ENCODE results near the gene VWA2.

VWA2 gene

GRCh38 chr10:114300036-114300645 lies 61.1 kb downstream of the VWA2 start:
- DNase-seq (ENCODE audit: low spot score): no peak

GRCh38 chr10:114301177-114301576 lies 62.1 kb downstream of the VWA2 start:
- DNase-seq (ENCODE audit: low spot score): no peak

GRCh38 chr10:114301951-114302710 lies 63.1 kb downstream of the VWA2 start:
- no peak for DNase-seq (ENCODE audit: low spot score)

GRCh38 chr10:114303556-114303955 lies 64.5 kb downstream of the VWA2 start:
- no peak for DNase-seq (ENCODE audit: low spot score)

GRCh38 chr10:114304017-114304570 lies 65.0 kb downstream of the VWA2 start:
- peak; percentile 91 for DNase-seq (ENCODE audit: low spot score)

GRCh38 chr10:114304571-114305421 lies 65.7 kb downstream of the VWA2 start:
- peak; percentile 32 for DNase-seq (ENCODE audit: low spot score)

GRCh38 chr10:114305521-114305925 lies 66.5 kb downstream of the VWA2 start:
- no peak for DNase-seq (ENCODE audit: low spot score)

GRCh38 chr10:114306116-114306973 lies 67.3 kb downstream of the VWA2 start:
- no peak for DNase-seq (ENCODE audit: low spot score)

GRCh38 chr10:114307731-114308130 lies 68.7 kb downstream of the VWA2 start:
- peak; percentile 10 for DNase-seq (ENCODE audit: low spot score)

- DNase-seq (ENCODE audit: low spot score): peak; percentile 43
Measured at GRCh38 chr10:114308531-114309363, 69.7 kb downstream of the VWA2 start.

GRCh38 chr10:114309364-114309651 lies 70.3 kb downstream of the VWA2 start:
- no peak for DNase-seq (ENCODE audit: low spot score)

- no peak for DNase-seq (ENCODE audit: low spot score)
Measured at GRCh38 chr10:114310346-114310745, 71.3 kb downstream of the VWA2 start.

- no peak for DNase-seq (ENCODE audit: low spot score)
Measured at GRCh38 chr10:114311023-114311422, 72.0 kb downstream of the VWA2 start.

GRCh38 chr10:114311496-114312209 lies 72.6 kb downstream of the VWA2 start:
- no peak for DNase-seq (ENCODE audit: low spot score)

GRCh38 chr10:114313139-114313538 lies 74.1 kb downstream of the VWA2 start:
- no peak for DNase-seq (ENCODE audit: low spot score)

- DNase-seq (ENCODE audit: low spot score): no peak
Measured at GRCh38 chr10:114313866-114314265, 74.8 kb downstream of the VWA2 start.

GRCh38 chr10:114315566-114316420 lies 76.7 kb downstream of the VWA2 start:
- DNase-seq (ENCODE audit: low spot score): no peak

GRCh38 chr10:114316744-114317143 lies 77.7 kb downstream of the VWA2 start:
- no peak for DNase-seq (ENCODE audit: low spot score)

Measured in Ammon's horn (tissue), 1 donor.